ENCODE measurements around the gene OR2Y1.

GRCh38 chr5:180787711-180788431 lies 48.0 kb upstream of the OR2Y1 start:
- no peak for TF ChIP-seq CTCF (IDR thresholded peaks at IDR 0.05 in 8 of 11, conservative IDR thresholded peaks at IDR 0.05 in 3 of 11)
- TF ChIP-seq POLR2AphosphoS5 (IDR thresholded peaks at IDR 0.05): peak; percentile 9 to 67 (median 23)

Measured in spleen (tissue), 7 donors.